ENCODE measurements around the gene TENM4.

The TENM4 gene

DNA sequence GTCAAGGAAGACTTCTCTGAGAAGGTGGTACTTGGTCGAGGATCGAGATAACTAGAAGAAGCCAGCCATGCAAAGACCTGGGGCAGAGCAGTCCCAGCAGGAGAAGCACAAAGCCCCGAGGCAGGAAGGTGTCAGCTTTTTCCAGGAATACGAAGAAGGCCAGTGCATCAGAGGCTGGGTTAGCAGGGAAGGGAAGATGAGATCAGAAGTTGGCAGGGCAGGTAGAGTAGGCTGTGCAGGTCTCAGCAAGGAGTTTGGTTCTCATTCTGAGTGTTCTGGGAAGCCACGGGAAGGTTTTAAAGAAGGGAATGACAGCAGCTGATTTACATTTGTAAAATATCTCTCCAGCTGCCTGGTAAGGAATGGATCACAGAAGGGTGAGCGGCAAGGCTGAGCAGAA, 111.3 kb downstream of the TENM4 start:
- no peak for DNase-seq (ENCODE audit: extremely low spot score)
- POLR2A ChIA-PET = no interaction called here
- TF ChIP-seq CTCF (IDR thresholded peaks at IDR 0.05; ENCODE audit: control extremely low read depth, extremely low read depth, low read depth, missing control alignments) = no peak
- CTCF ChIA-PET = interaction anchor here (1.3 kb wide), 1 partner anchor 826 kb away, joined by 3 read pairs; no protein-coding TSS in a partner anchor

DNA sequence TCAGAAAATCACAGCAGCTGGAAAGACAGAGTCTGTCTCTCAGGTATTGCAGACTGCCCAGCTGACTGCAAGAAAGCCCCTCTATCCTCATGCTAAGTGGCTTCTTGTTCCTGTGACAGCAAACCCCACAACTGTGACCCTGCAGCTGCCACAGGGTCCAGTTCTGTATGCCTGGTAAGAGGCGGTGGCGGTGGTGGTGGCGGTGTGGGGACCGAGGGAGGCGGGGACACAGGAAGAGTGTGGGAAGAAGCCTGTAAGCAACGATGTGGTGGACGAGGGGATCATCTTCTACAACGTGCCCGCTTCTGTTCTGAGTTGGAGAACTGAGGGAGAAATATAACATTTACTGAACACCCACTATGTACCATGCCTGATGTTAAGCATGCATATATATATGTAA, 112.4 kb downstream of the TENM4 start:
- ChIA-PET POLR2A (no interaction called here), CTCF (interaction anchor here (1.6 kb wide), 1 partner anchor 10 kb away, joined by 4 read pairs; no protein-coding TSS in a partner anchor)
- no peak for TF ChIP-seq CTCF (IDR thresholded peaks at IDR 0.05; ENCODE audit: control extremely low read depth, extremely low read depth, low read depth, missing control alignments)
- DNase-seq (ENCODE audit: extremely low spot score) = no peak

- CTCF ChIA-PET = no interaction called here
- TF ChIP-seq CTCF (IDR thresholded peaks at IDR 0.05; ENCODE audit: control extremely low read depth, extremely low read depth, low read depth, missing control alignments) = no peak
- POLR2A ChIA-PET = no interaction called here
- DNase-seq (ENCODE audit: extremely low spot score) = no peak
Observed at GRCh38 chr11:79325851-79326250, 115.0 kb downstream of the TENM4 start.

DNA sequence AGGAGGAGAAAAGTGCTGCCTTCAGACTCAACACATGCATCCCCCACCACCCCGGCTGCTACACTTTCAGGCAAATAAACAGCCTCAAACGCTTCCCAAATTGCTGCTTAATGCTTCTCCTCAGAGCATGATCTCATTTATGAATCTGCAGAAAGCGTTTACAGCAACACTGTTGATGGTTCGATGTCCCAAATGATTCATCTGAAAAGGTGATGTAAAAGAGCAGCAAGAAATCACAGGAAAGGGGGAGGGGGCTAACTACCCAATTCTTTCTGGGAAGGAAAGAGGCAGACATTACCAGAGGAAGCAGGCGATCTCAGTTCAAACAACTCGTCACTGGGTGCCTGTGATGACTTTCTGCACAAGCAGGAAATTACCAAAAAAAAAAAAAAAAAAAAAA, 119.6 kb downstream of the TENM4 start:
- no peak for TF ChIP-seq CTCF (IDR thresholded peaks at IDR 0.05; ENCODE audit: control extremely low read depth, extremely low read depth, low read depth, missing control alignments)
- DNase-seq (ENCODE audit: extremely low spot score) = no peak
- ChIA-PET POLR2A (no interaction called here), CTCF (interaction anchor here (0.9 to 1.2 kb wide), 2 partner anchors 9 to 13 kb away, joined by 3 to 5 read pairs; no protein-coding TSS in a partner anchor)

GRCh38 chr11:79314906-79315689, 125.7 kb downstream of the TENM4 start:
- no peak for DNase-seq (ENCODE audit: extremely low spot score)
- TF ChIP-seq CTCF (IDR thresholded peaks at IDR 0.05; ENCODE audit: control extremely low read depth, extremely low read depth, low read depth, missing control alignments) = no peak
- ChIA-PET POLR2A (no interaction called here), CTCF (interaction anchor here (1.5 kb wide), 1 partner anchor 19 kb away, joined by 4 read pairs; no protein-coding TSS in a partner anchor)

- ChIA-PET POLR2A (no interaction called here), CTCF (no interaction called here)
- no peak for DNase-seq (ENCODE audit: extremely low spot score)
- TF ChIP-seq CTCF (IDR thresholded peaks at IDR 0.05; ENCODE audit: control extremely low read depth, extremely low read depth, low read depth, missing control alignments) = no peak
Observed at GRCh38 chr11:79313530-79313913, 127.3 kb downstream of the TENM4 start.
